Measurements from ENCODE around the gene TEX11. TPM values are rescaled to one million over a fixed set of nuclear protein-coding genes. Genes with fewer than 3 reads are reported as not detected.

Gene TEX11
- total RNA-seq, 2 donors from 2014 or later: 2.6 TPM; not detected in 1

- Histone ChIP-seq H3K9me3 (no peaks in the 10 kb centered on the region), H3K36me3 (no peaks in the 10 kb centered on the region), H3K4me3 (no peak overlapping the region), H3K4me1 (replicated peaks) (no peaks in the 10 kb centered on the region), H3K27me3 (replicated peaks; ENCODE audit: insufficient read depth) (no peaks in the 10 kb centered on the region), H3K27ac (no peak overlapping the region)
- TF ChIP-seq CTCF (IDR thresholded peaks at IDR 0.05) (no peak), POLR2A (IDR thresholded peaks at IDR 0.05) (no peak)
- DNase-seq (ENCODE audit: low spot score): no peak
- intact Hi-C loops (cut with DNase I): no loop called here
- WGBS: 80% methylated on average over 1 of the region's 2 CpGs
These were observed 272.8 kb downstream of the TEX11 start for GRCh38 chrX:70635669-70636068.

GRCh38 chrX:70635227-70635626 lies 273.3 kb downstream of the TEX11 start:
- H3K27me3 ChIP-seq (replicated peaks; ENCODE audit: insufficient read depth): no peaks in the 10 kb centered on the region
- H3K9me3 ChIP-seq: no peaks in the 10 kb centered on the region
- TF ChIP-seq POLR2AphosphoS5 (IDR thresholded peaks at IDR 0.05) (no peak), POLR2A (IDR thresholded peaks at IDR 0.05) (no peak), CTCF (IDR thresholded peaks at IDR 0.05) (no peak)
- H3K4me1 ChIP-seq (replicated peaks): no peaks in the 10 kb centered on the region
- H3K27ac ChIP-seq: no peak overlapping the region
- no peaks in the 10 kb centered on the region for H3K36me3 ChIP-seq
- H3K4me3 ChIP-seq: no peak overlapping the region
- intact Hi-C loops (cut with DNase I): no loop called here
- DNase-seq (ENCODE audit: low spot score): no peak
- WGBS: 83% methylated on average over 2 of the region's 4 CpGs

GRCh38 chrX:70621743-70622142 lies 286.8 kb downstream of the TEX11 start:
- TF ChIP-seq POLR2A (IDR thresholded peaks at IDR 0.05) (no peak), POLR2AphosphoS5 (IDR thresholded peaks at IDR 0.05) (no peak), CTCF (IDR thresholded peaks at IDR 0.05) (no peak)
- intact Hi-C loops (cut with DNase I): no loop called here
- DNase-seq (ENCODE audit: low spot score): no peak
- Histone ChIP-seq H3K9me3 (no peaks in the 10 kb centered on the region), H3K4me3 (no peak overlapping the region), H3K27ac (no peak overlapping the region), H3K27me3 (replicated peaks; ENCODE audit: insufficient read depth) (no peaks in the 10 kb centered on the region), H3K4me1 (replicated peaks) (no peaks in the 10 kb centered on the region), H3K36me3 (no peaks in the 10 kb centered on the region)
- 14% methylated on average over 1 of the region's 1 CpG for WGBS

- 86% methylated on average over 5 of the region's 5 CpGs for WGBS
- Histone ChIP-seq H3K4me3 (no peak overlapping the region), H3K4me1 (replicated peaks) (no peaks in the 10 kb centered on the region), H3K27me3 (replicated peaks; ENCODE audit: insufficient read depth) (no peaks in the 10 kb centered on the region), H3K27ac (no peak overlapping the region), H3K9me3 (no peaks in the 10 kb centered on the region), H3K36me3 (no peaks in the 10 kb centered on the region)
- DNase-seq (ENCODE audit: low spot score): no peak
- TF ChIP-seq POLR2A (IDR thresholded peaks at IDR 0.05): no peak
- TF ChIP-seq POLR2AphosphoS5 (IDR thresholded peaks at IDR 0.05): no peak
- no peak for TF ChIP-seq CTCF (IDR thresholded peaks at IDR 0.05)
- intact Hi-C loops (cut with DNase I): no loop called here
These were observed 290.0 kb downstream of the TEX11 start for GRCh38 chrX:70618467-70618866.

GRCh38 chrX:70613295-70613694 lies 295.2 kb downstream of the TEX11 start:
- intact Hi-C loops (cut with DNase I): no loop called here
- whole genome bisulfite sequencing: 83% methylated on average over 5 of the region's 5 CpGs

More at GRCh38 chrX:70613295-70613694, 295.2 kb downstream of the TEX11 start:
- Histone ChIP-seq H3K27ac (no peak overlapping the region), H3K4me3 (no peak overlapping the region), H3K36me3 (no peaks in the 10 kb centered on the region), H3K27me3 (replicated peaks; ENCODE audit: insufficient read depth) (no peaks in the 10 kb centered on the region), H3K9me3 (no peaks in the 10 kb centered on the region), H3K4me1 (replicated peaks) (no peaks in the 10 kb centered on the region)
- no peak for TF ChIP-seq POLR2A (IDR thresholded peaks at IDR 0.05)
- no peak for TF ChIP-seq CTCF (IDR thresholded peaks at IDR 0.05)
- no peak for TF ChIP-seq POLR2AphosphoS5 (IDR thresholded peaks at IDR 0.05)
- DNase-seq (ENCODE audit: low spot score): no peak
